K562 (cell line): ENCODE data around the gene NOX1. TPM values are rescaled to one million over a fixed set of nuclear protein-coding genes. Genes with fewer than 3 reads are reported as not detected.

Experiments used
- BCL6 ChIP-seq: fragments of 250-450 bp; sonication (Bioruptor Pico); IDR thresholded peaks from 2 replicates; pipeline ENCODE4 v1.4.0; 2020
- CHD4 ChIP-seq: fragments of 200-600 bp; sonication (generic); IDR thresholded peaks from 3 replicates; pipeline ENCODE4 v1.6.1; 2012; ENCODE audit warnings: low read depth, mild to moderate bottlenecking, mixed read lengths, low read length, inconsistent platforms; ENCODE audit not compliant: insufficient read depth, insufficient replicate concordance, poor library complexity, severe bottlenecking
- CREBBP ChIP-seq: IDR thresholded peaks from one replicate; pipeline ENCODE4 v1.6.1; 2012; ENCODE audit warnings: low read depth, mild to moderate bottlenecking, control low read depth, inconsistent platforms, low read length
- E2F6 ChIP-seq, 2 experiments: IDR thresholded peaks; 2 replicates each; pipeline ENCODE4 v1.6.1; 2011; ENCODE audit warnings: borderline replicate concordance in 1 of 2, control low read depth in 1 of 2, low read depth in 1 of 2, low read length in 1 of 2, mild to moderate bottlenecking in 1 of 2, mixed read lengths in 1 of 2, moderate library complexity in 1 of 2; ENCODE audit not compliant: insufficient read depth in 1 of 2, insufficient read length in 1 of 2, poor library complexity in 1 of 2, severe bottlenecking in 1 of 2; ENCODE audit errors: extremely low read depth in 1 of 2
- ETS2 ChIP-seq: IDR thresholded peaks from 2 replicates; pipeline ENCODE4 v1.6.1; 2016; ENCODE audit warnings: borderline replicate concordance, missing genetic modification characterization, mild to moderate bottlenecking, moderate library complexity, missing compliant biosample characterization; ENCODE audit not compliant: poor library complexity, severe bottlenecking
- EZH2 ChIP-seq: IDR thresholded peaks from 2 replicates; pipeline ENCODE4 v1.6.1; 2012; ENCODE audit warnings: low read depth, mild to moderate bottlenecking, inconsistent platforms, low read length, borderline replicate concordance
- GABPA ChIP-seq: fragments of 200-800 bp; sonication (Bioruptor generic); conservative IDR thresholded peaks from 2 replicates; pipeline ENCODE4 v1.6.1; 2016; ENCODE audit warnings: low read depth, missing genetic modification characterization, missing compliant biosample characterization
- HSF4 ChIP-seq: fragments of 250-450 bp; sonication (Bioruptor Pico); IDR thresholded peaks from 2 replicates; pipeline ENCODE4 v2.1.2; 2022; ENCODE audit warnings: mild to moderate bottlenecking, moderate library complexity, borderline replicate concordance
- KAT2B ChIP-seq: IDR thresholded peaks from one replicate; pipeline ENCODE4 v1.6.1; 2012; ENCODE audit warnings: low read depth, mild to moderate bottlenecking, control low read depth, inconsistent platforms, low read length, moderate library complexity
- MAFK ChIP-seq: IDR thresholded peaks from 2 replicates; pipeline ENCODE4 v1.6.1; 2011; ENCODE audit warnings: low read length, improper control_type of control experiment
- MBD1 ChIP-seq: fragments of 250-450 bp; sonication (Bioruptor Pico); IDR thresholded peaks from 2 replicates; pipeline ENCODE4 v1.8.0; 2022; ENCODE audit warnings: inconsistent platforms
- MXD1 ChIP-seq: fragments of 250-450 bp; sonication (Bioruptor Pico); IDR thresholded peaks from 2 replicates; pipeline ENCODE4 v1.8.0; 2021; ENCODE audit warnings: borderline replicate concordance, mild to moderate bottlenecking, moderate library complexity; ENCODE audit not compliant: poor library complexity, severe bottlenecking
- PTBP1 ChIP-seq: fragments of 200-400 bp; formaldehyde crosslinking; IDR thresholded peaks from 2 replicates; pipeline ENCODE4 v1.6.1; 2017; ENCODE audit warnings: low read depth, low read length
- RFX7 ChIP-seq: fragments of 250-450 bp; sonication (Bioruptor Pico); IDR thresholded peaks from 2 replicates; pipeline ENCODE4 v1.5.1; 2021; ENCODE audit warnings: mild to moderate bottlenecking
- SUPT5H ChIP-seq: fragments of 450-650 bp; IDR thresholded peaks from 2 replicates; pipeline ENCODE4 v1.6.1; 2016
- TBP ChIP-seq: optimal IDR thresholded peaks from 2 replicates; pipeline ENCODE3; 2011; ENCODE audit warnings: low read depth, low read length, improper control_type of control experiment
- THAP7 ChIP-seq: fragments of 250-450 bp; sonication (Bioruptor Pico); IDR thresholded peaks from 2 replicates; pipeline ENCODE4 v1.5.0; 2021
- ZBTB12 ChIP-seq: fragments of 250-450 bp; sonication (Bioruptor Pico); IDR thresholded peaks from 2 replicates; pipeline ENCODE4 v1.4.0; 2020
- ZBTB8A ChIP-seq: fragments of 450-650 bp; IDR thresholded peaks from 2 replicates; pipeline ENCODE4 v1.6.1; 2018; ENCODE audit warnings: mild to moderate bottlenecking, moderate library complexity; ENCODE audit not compliant: partially characterized antibody
- ZNF133 ChIP-seq: fragments of 250-450 bp; sonication (Bioruptor Pico); IDR thresholded peaks from 2 replicates; pipeline ENCODE4 v1.4.0; 2020; ENCODE audit warnings: mild to moderate bottlenecking
- ZNF583 ChIP-seq: fragments of 250-450 bp; sonication (Bioruptor Pico); IDR thresholded peaks from 2 replicates; pipeline ENCODE4 v1.4.0; 2020
- ZNF586 ChIP-seq: fragments of 450-650 bp; formaldehyde crosslinking; conservative IDR thresholded peaks from 2 replicates; pipeline ENCODE4 v1.4.0; 2020; ENCODE audit warnings: mild to moderate bottlenecking, moderate library complexity
- ZNF75A ChIP-seq: fragments of 450-650 bp; formaldehyde crosslinking; IDR thresholded peaks from 2 replicates; pipeline ENCODE4 v1.4.0; 2020; ENCODE audit warnings: mild to moderate bottlenecking
- polyA plus RNA-seq, 8 experiments: library from polyadenylated mRNA; depleted of rRNA in 4 of 8; stranded (reverse) in 5 of 8; unstranded in 3 of 8; fragments of >200 nt; fragmentation: Nextera tagmentation in 2 of 8; fragmentation: Illumina TruSeq in 1 of 8; extraction: Ambion mirVana in 2 of 8; extraction: Trizol in 1 of 8; gene quantifications; 2 replicates each; pipeline versions ENCODE4 v1.2.1 to v1.2.3, GENCODE V29; 2011 to 2014; ENCODE audit warnings: inconsistent platforms in 1 of 8, missing spikeins in 1 of 8
- total RNA-seq, 7 experiments: library from RNA; depleted of rRNA in 6 of 7; stranded (reverse); fragments of >200 nt in 6 of 7; fragmentation: Illumina TruSeq in 2 of 7; extraction: Trizol in 2 of 7; gene quantifications; 2 replicates each; pipeline versions ENCODE4 v1.2.1 to v1.2.3, GENCODE V29; 2011 to 2021; ENCODE audit warnings: low replicate concordance in 1 of 7

Gene NOX1
- total and polyA plus RNA-seq, 9 of the 15 experiments (the other 6 are each of a cell fraction or from before 2014, with no cell fraction given): 0.01 TPM; not detected in 8

GRCh38 chrX:100819837-100820666 lies 54.1 kb downstream of the NOX1 start, which contains the start of gene CSTF2 (continued):
- TF ChIP-seq MXD1 (no peak), CHD4 (no peak), HSF4 (CRISPR knock-in tag) (no peak), RFX7 (CRISPR knock-in tag) (no peak), KAT2B (no peak), ZNF75A (CRISPR knock-in tag) (no peak), ZBTB8A (no peak), TBP (peak; percentile 57), ZBTB12 (CRISPR knock-in tag) (no peak), GABPA (peak; percentile 96), EZH2 (no peak), CREBBP (no peak), MAFK (no peak), ZNF583 (CRISPR knock-in tag) (no peak), ZNF586 (CRISPR knock-in tag) (no peak), BCL6 (CRISPR knock-in tag) (no peak), E2F6 (IDR thresholded peaks at IDR 0.05; ENCODE audit: borderline replicate concordance in 1 of 2, extremely low read depth in 1 of 2, insufficient read depth in 1 of 2, insufficient read length in 1 of 2, low read depth in 1 of 2, low read length in 1 of 2, poor library complexity in 1 of 2, severe bottlenecking in 1 of 2) (peak in 1 of 2 experiments; percentile 78), SUPT5H (peak; percentile 75), ZNF133 (CRISPR knock-in tag) (no peak), ETS2 (no peak), THAP7 (CRISPR knock-in tag) (no peak), MBD1 (CRISPR knock-in tag) (0 out of 2 replicates have a peak, but pooled peaks have one; percentile 64), PTBP1 (no peak)
